Mononuclear cell (primary cell): Measurements from ENCODE around the gene HTR2A. TPM values are rescaled to one million over a fixed set of nuclear protein-coding genes. Genes with fewer than 3 reads are reported as not detected.

ENCODE experiments used
- H3K27me3 ChIP-seq: 2 replicates; pipeline ENCODE4 v1.6.0; 2011; ENCODE audit warnings: low read length, control low read depth; ENCODE audit not compliant: insufficient read depth
- H3K4me1 ChIP-seq: 2 replicates; pipeline ENCODE4 v1.5.1; 2011; ENCODE audit warnings: mild to moderate bottlenecking, low read length, control low read depth; ENCODE audit not compliant: insufficient read depth
- H3K4me3 ChIP-seq: 2 replicates; pipeline ENCODE4 v1.5.1; 2011; ENCODE audit warnings: mild to moderate bottlenecking, low read length, moderate library complexity
- H3K9me3 ChIP-seq: 2 replicates; pipeline ENCODE4 v1.5.1; 2011; ENCODE audit warnings: low read depth, mild to moderate bottlenecking, control low read depth, low read length
- total RNA-seq: library from RNA; depleted of rRNA; stranded (reverse); fragments of >200 nt; gene quantifications from one replicate; pipeline ENCODE4 v1.2.3, GENCODE V29; 2012

The HTR2A gene
- total RNA-seq, 1 donor: 0.10 TPM

GRCh38 chr13:46893798-46894560, 2.9 kb downstream of the HTR2A start:
- peak overlapping the region; percentile 25 for H3K4me3 ChIP-seq
- no peaks in the 10 kb centered on the region for H3K9me3 ChIP-seq
- peaks cover 17% of the 10 kb centered on the region for H3K4me1 ChIP-seq
- H3K27me3 ChIP-seq: peaks cover 11% of the 10 kb centered on the region

- peaks cover 13% of the 10 kb centered on the region for H3K27me3 ChIP-seq
- no peak overlapping the region for H3K4me3 ChIP-seq
- H3K4me1 ChIP-seq: peaks cover 17% of the 10 kb centered on the region
- H3K9me3 ChIP-seq: no peaks in the 10 kb centered on the region
These were observed 3.6 kb downstream of the HTR2A start for GRCh38 chr13:46893221-46893740.

GRCh38 chr13:46885018-46885417, 11.8 kb downstream of the HTR2A start:
- Histone ChIP-seq H3K4me1 (no peaks in the 10 kb centered on the region), H3K4me3 (no peak overlapping the region), H3K9me3 (no peaks in the 10 kb centered on the region), H3K27me3 (peaks cover 7% of the 10 kb centered on the region)

DNA sequence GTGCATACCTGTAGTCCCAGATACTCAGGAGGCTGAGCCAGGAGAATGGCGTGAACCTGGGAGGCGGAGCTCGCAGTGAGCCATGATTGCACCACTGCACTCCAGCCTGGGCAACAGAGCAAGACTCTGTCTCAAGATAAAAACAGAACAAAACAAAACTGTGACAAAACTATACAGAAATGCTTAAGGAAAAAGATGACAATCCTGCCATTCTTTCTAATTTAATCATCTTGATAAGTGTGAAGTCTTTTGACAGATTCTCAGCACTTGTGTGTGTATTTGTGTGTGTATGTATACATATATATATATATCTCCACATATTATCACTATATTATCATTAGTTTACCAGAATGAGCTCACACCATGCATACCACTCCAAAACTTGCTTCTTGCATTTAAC, 12.3 kb downstream of the HTR2A start:
- no peaks in the 10 kb centered on the region for H3K9me3 ChIP-seq
- H3K4me3 ChIP-seq: no peak overlapping the region
- H3K4me1 ChIP-seq: no peaks in the 10 kb centered on the region
- peaks cover 7% of the 10 kb centered on the region for H3K27me3 ChIP-seq

DNA sequence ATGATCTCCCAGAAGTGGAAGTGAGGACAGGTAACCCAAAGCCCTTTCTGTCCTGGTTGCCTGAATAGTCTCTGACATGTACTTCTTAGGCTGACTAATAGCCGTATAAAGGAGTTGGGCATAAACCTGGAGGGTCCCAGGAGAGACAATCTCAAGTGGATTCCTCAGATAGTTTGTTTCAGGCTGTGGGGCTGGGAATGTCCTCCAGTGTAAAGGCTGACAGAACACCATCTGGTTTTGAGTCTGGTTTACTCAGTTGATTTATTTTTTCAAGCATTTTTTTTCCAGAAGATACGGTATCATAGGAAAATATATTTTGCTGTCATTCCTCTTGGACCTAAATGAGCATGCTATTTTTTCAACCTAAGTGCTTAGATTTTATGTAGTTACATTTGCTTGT, 15.2 kb downstream of the HTR2A start:
- Histone ChIP-seq H3K4me1 (no peaks in the 10 kb centered on the region), H3K9me3 (no peaks in the 10 kb centered on the region), H3K27me3 (peaks cover 5% of the 10 kb centered on the region), H3K4me3 (no peak overlapping the region)

DNA sequence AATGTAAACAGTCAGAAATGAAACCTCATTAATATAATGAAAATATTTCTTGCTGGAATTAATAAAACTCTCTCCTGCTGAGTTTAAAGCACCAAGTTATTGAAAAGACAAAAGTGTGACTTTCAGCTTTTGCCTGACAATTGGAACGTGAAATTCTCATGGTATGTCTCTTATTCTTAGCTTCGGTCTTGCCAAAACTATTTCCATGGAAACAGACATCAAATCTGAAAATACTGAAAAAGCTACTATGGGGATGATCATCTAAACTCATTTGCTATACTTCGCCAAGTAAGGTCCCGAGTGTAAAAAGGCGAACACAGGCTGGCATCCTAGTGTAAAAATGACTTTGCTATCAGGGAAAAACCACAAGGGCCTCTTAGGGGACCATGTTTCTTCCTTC, 22.8 kb downstream of the HTR2A start:
- no peaks in the 10 kb centered on the region for H3K9me3 ChIP-seq

GRCh38 chr13:46871557-46871956, 25.3 kb downstream of the HTR2A start:
- Histone ChIP-seq H3K27me3 (peaks cover 3% of the 10 kb centered on the region), H3K4me3 (no peak overlapping the region), H3K4me1 (no peaks in the 10 kb centered on the region), H3K9me3 (no peaks in the 10 kb centered on the region)

More for the DNA sequence above, 22.8 kb downstream of the HTR2A start:
- Histone ChIP-seq H3K4me3 (no peak overlapping the region), H3K4me1 (no peaks in the 10 kb centered on the region), H3K27me3 (no peaks in the 10 kb centered on the region)

GRCh38 chr13:46868091-46868490, 28.8 kb downstream of the HTR2A start:
- Histone ChIP-seq H3K4me3 (no peak overlapping the region), H3K27me3 (peaks cover 3% of the 10 kb centered on the region), H3K4me1 (peaks cover 16% of the 10 kb centered on the region), H3K9me3 (no peaks in the 10 kb centered on the region)

DNA sequence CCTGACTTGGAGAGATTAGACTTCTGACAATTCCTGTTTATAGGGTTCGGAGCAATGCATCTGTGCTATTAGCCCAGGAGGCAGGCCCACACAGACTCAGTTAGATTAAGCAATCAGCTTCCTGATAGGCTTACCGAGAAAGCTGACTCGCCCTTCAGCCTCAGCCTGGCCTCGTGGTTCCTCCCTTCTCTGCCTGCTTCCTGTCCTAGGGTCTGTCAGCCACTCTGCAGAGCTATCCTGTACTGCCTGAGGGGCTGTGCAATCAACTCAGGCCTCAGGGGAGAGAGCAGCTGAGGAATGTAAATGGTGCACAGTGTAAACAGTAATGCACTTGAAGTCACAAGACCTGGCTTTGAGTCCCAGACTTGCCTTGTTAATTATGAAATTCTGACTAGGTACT, 30.7 kb downstream of the HTR2A start:
- H3K4me3 ChIP-seq: no peak overlapping the region
- H3K9me3 ChIP-seq: no peaks in the 10 kb centered on the region
- peaks cover 3% of the 10 kb centered on the region for H3K27me3 ChIP-seq
- peaks cover 16% of the 10 kb centered on the region for H3K4me1 ChIP-seq

- no peak overlapping the region for H3K4me3 ChIP-seq
- peaks cover 16% of the 10 kb centered on the region for H3K4me1 ChIP-seq
- peaks cover 3% of the 10 kb centered on the region for H3K27me3 ChIP-seq
- H3K9me3 ChIP-seq: no peaks in the 10 kb centered on the region
These were observed 31.9 kb downstream of the HTR2A start for GRCh38 chr13:46864941-46865340.

- H3K4me1 ChIP-seq: peaks cover 16% of the 10 kb centered on the region
- H3K9me3 ChIP-seq: no peaks in the 10 kb centered on the region
- no peak overlapping the region for H3K4me3 ChIP-seq
- no peaks in the 10 kb centered on the region for H3K27me3 ChIP-seq
These were observed 34.9 kb downstream of the HTR2A start for GRCh38 chr13:46861959-46862358.

DNA sequence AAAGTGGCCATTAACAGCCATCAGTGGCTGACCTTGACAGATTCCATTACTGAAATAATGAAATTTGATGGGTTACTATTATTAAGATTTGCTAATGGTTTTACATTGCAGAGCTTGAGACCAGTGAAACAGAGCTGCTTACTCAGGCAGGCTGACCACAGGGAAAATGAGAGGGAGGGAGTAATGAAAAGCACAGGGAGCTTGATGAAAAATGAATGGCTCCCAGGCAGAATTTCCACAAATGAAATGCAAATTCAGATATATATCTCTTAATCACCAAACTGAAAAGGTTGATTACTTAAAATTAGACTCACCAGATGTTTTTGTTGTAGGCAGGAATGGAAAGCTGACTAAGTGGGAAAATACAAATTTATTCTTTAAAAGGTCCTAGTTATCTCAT, 36.1 kb downstream of the HTR2A start:
- H3K4me1 ChIP-seq: peaks cover 12% of the 10 kb centered on the region
- H3K9me3 ChIP-seq: no peaks in the 10 kb centered on the region
- no peaks in the 10 kb centered on the region for H3K27me3 ChIP-seq
- H3K4me3 ChIP-seq: no peak overlapping the region

- H3K9me3 ChIP-seq: no peaks in the 10 kb centered on the region
- H3K27me3 ChIP-seq: no peaks in the 10 kb centered on the region
- H3K4me1 ChIP-seq: peaks cover 10% of the 10 kb centered on the region
- no peak overlapping the region for H3K4me3 ChIP-seq
These were observed 38.1 kb downstream of the HTR2A start for GRCh38 chr13:46858776-46859175.

DNA sequence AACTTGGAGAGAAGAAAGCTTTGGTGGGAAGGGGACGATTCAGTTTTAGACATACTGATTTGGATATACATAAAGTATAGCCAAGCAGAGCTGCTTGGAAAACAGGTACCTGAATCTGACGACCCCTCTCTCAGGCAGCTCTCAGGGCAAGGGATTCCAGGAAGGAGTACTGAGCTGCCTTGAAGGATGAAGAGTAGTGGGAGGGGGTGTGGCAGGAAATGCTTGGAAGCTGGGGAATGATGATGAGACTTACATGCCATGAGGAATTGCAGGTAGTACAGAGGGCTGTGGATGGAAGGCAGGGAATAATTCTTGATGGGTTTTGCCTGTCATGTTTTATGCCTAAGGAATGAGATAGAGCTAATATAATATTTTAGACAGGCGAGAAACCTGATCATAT, 38.7 kb downstream of the HTR2A start:
- Histone ChIP-seq H3K4me3 (no peak overlapping the region), H3K9me3 (no peaks in the 10 kb centered on the region), H3K4me1 (peaks cover 10% of the 10 kb centered on the region), H3K27me3 (no peaks in the 10 kb centered on the region)

DNA sequence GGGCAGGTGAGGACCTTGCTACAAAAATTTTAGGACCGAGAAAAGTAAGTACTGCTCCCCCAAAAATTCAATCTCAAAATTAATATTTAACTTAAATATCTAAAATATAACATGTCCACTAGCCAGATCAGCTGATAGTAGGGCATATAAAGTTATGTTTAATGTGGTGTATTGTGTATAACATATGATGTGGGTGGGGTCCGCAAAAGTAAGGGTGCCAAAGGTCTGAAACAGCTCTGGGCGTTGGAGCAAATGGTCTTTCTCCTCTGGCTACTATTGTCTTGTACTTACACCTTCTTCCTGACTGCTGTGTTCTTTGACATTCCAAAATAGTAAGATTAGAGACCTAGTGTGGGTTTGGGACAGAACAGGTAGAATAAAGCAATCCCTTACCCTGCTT, 41.2 kb downstream of the HTR2A start:
- H3K9me3 ChIP-seq: no peaks in the 10 kb centered on the region

GRCh38 chr13:46855166-46855565, 41.7 kb downstream of the HTR2A start:
- Histone ChIP-seq H3K9me3 (no peaks in the 10 kb centered on the region), H3K4me1 (peaks cover 10% of the 10 kb centered on the region), H3K4me3 (no peak overlapping the region), H3K27me3 (no peaks in the 10 kb centered on the region)

More for the DNA sequence above, 41.2 kb downstream of the HTR2A start:
- no peaks in the 10 kb centered on the region for H3K27me3 ChIP-seq
- H3K4me3 ChIP-seq: no peak overlapping the region
- peaks cover 10% of the 10 kb centered on the region for H3K4me1 ChIP-seq
